ENCODE measurements around the gene RNF20.

DNA sequence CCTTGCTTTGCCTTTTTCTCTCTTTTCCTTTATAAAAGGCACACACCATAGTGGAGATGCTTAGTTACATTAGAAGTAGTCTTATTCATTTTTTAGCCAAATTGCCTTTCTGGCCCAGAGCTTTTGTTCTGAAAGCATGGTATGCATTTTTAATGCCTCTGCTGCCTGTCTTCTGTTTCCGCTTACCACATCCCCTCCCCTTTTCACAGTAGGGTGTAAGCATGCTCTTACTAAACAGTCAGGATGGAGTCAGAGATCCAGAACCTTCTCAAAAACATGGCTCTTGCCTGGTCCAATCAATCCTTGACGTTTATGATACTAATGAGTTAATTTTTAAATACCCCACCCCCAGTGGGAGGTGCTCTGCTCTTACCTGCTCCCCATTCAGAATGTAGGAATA, 38.7 kb downstream of the RNF20 start:
- TF ChIP-seq EP300 (IDR thresholded peaks at IDR 0.05) (no peak), POLR2A (IDR thresholded peaks at IDR 0.05) (no peak), POLR2AphosphoS5 (IDR thresholded peaks at IDR 0.05) (no peak)
- TF ChIP-seq, protein P1, sequence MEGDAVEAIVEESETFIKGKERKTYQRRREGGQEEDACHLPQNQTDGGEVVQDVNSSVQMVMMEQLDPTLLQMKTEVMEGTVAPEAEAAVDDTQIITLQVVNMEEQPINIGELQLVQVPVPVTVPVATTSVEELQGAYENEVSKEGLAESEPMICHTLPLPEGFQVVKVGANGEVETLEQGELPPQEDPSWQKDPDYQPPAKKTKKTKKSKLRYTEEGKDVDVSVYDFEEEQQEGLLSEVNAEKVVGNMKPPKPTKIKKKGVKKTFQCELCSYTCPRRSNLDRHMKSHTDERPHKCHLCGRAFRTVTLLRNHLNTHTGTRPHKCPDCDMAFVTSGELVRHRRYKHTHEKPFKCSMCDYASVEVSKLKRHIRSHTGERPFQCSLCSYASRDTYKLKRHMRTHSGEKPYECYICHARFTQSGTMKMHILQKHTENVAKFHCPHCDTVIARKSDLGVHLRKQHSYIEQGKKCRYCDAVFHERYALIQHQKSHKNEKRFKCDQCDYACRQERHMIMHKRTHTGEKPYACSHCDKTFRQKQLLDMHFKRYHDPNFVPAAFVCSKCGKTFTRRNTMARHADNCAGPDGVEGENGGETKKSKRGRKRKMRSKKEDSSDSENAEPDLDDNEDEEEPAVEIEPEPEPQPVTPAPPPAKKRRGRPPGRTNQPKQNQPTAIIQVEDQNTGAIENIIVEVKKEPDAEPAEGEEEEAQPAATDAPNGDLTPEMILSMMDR (IDR thresholded peaks at IDR 0.05), result no peak
